ENCODE measurements around the gene KIAA0232. TPM values are rescaled to one million over a fixed set of nuclear protein-coding genes. Genes with fewer than 3 reads are reported as not detected.

The KIAA0232 gene
- total RNA-seq, 4 donors from 2014 or later: 39.4 to 66.6 (median 47.1) TPM

- no peaks in the 10 kb centered on the region for H3K27me3 ChIP-seq
- peak overlapping the region in 3 of 4 donors; percentile 62 to 80 (median 77) for H3K27ac ChIP-seq
- no peaks in the 10 kb centered on the region for H3K9me3 ChIP-seq
- H3K4me3 ChIP-seq: no peak overlapping the region
- ATAC-seq: no peak
- H3K4me1 ChIP-seq: peaks cover 6 to 98% (median 22%) of the 10 kb centered on the region in 3 donors
- no peaks in the 10 kb centered on the region for H3K36me3 ChIP-seq
- whole genome bisulfite sequencing, 2 donors (ENCODE audit: low coverage in 1 of 2): 77 to 91% methylated on average over 7 to 9 of the region's 12 CpGs
- TF ChIP-seq EP300 (IDR thresholded peaks at IDR 0.05) (no peak), POLR2AphosphoS5 (IDR thresholded peaks at IDR 0.05) (no peak), POLR2A (IDR thresholded peaks at IDR 0.05) (no peak), CTCF (IDR thresholded peaks at IDR 0.05) (no peak)
These were observed 133.6 kb downstream of the KIAA0232 start for GRCh38 chr4:6916069-6916586.

- peak; percentile 35 for ATAC-seq
- peak overlapping the region; percentile 6 to 80 (median 70) for H3K27ac ChIP-seq
- H3K4me3 ChIP-seq: no peak overlapping the region
- H3K27me3 ChIP-seq: no peaks in the 10 kb centered on the region
- WGBS, 2 donors (ENCODE audit: low coverage in 1 of 2): 34 to 63% methylated on average over 4 of the region's 15 CpGs
- no peaks in the 10 kb centered on the region for H3K9me3 ChIP-seq
- H3K36me3 ChIP-seq: no peaks in the 10 kb centered on the region
- H3K4me1 ChIP-seq: peaks cover 6 to 91% (median 16%) of the 10 kb centered on the region in 3 donors
- no peak for TF ChIP-seq CTCF (IDR thresholded peaks at IDR 0.05)
- TF ChIP-seq POLR2AphosphoS5 (IDR thresholded peaks at IDR 0.05): peak; percentile 69
- TF ChIP-seq EP300 (IDR thresholded peaks at IDR 0.05): no peak
- TF ChIP-seq POLR2A (IDR thresholded peaks at IDR 0.05): peak in 1 of 2 donors; percentile 8
These were observed 134.3 kb downstream of the KIAA0232 start for GRCh38 chr4:6916587-6917460.

- peak; percentile 62 for TF ChIP-seq POLR2AphosphoS5 (IDR thresholded peaks at IDR 0.05)
- TF ChIP-seq EP300 (IDR thresholded peaks at IDR 0.05): no peak
- TF ChIP-seq CTCF (IDR thresholded peaks at IDR 0.05): peak in 3 of 4 experiments; percentile 49 to 68 (median 56)
- Histone ChIP-seq H3K9me3 (no peaks in the 10 kb centered on the region), H3K27me3 (no peaks in the 10 kb centered on the region), H3K4me1 (peaks cover 6 to 83% (median 16%) of the 10 kb centered on the region in 3 donors), H3K4me3 (no peak overlapping the region), H3K27ac (peak overlapping the region; percentile 6 to 80 (median 70)), H3K36me3 (no peaks in the 10 kb centered on the region)
- peak; percentile 75 for ATAC-seq
- WGBS, 2 donors (ENCODE audit: low coverage in 1 of 2): 24 to 31% methylated on average over 4 to 16 of the region's 18 CpGs
These were observed 135.1 kb downstream of the KIAA0232 start for GRCh38 chr4:6917461-6918271.

GRCh38 chr4:6918338-6918737 lies 135.8 kb downstream of the KIAA0232 start:
- WGBS, 2 donors (ENCODE audit: low coverage in 1 of 2): 19 to 30% methylated on average over 7 of the region's 7 CpGs
- peak overlapping the region in 3 of 4 donors; percentile 62 to 80 (median 77) for H3K27ac ChIP-seq

More at GRCh38 chr4:6918338-6918737, 135.8 kb downstream of the KIAA0232 start:
- H3K27me3 ChIP-seq: no peaks in the 10 kb centered on the region
- no peaks in the 10 kb centered on the region for H3K9me3 ChIP-seq
- TF ChIP-seq CTCF (IDR thresholded peaks at IDR 0.05) (no peak), EP300 (IDR thresholded peaks at IDR 0.05) (no peak), POLR2AphosphoS5 (IDR thresholded peaks at IDR 0.05) (no peak)
- H3K4me3 ChIP-seq: no peak overlapping the region
- H3K4me1 ChIP-seq: peaks cover 6 to 76% (median 16%) of the 10 kb centered on the region in 3 donors
- peaks cover 0 to 3% of the 10 kb centered on the region in 2 donors for H3K36me3 ChIP-seq
- ATAC-seq: peak; percentile 16

Measured in gastroesophageal sphincter (tissue), 4 donors.